HG02763 (cell line): ENCODE results near the gene MICAL3.

Experiments used
- ATAC-seq: cut with Tn5 transposase; IDR thresholded peaks from one replicate; pipeline ENCODE4 v1.9.1; 2021; ENCODE audit warnings: mild to moderate bottlenecking, moderate library complexity; ENCODE audit not compliant: unreplicated experiment

Gene MICAL3

DNA sequence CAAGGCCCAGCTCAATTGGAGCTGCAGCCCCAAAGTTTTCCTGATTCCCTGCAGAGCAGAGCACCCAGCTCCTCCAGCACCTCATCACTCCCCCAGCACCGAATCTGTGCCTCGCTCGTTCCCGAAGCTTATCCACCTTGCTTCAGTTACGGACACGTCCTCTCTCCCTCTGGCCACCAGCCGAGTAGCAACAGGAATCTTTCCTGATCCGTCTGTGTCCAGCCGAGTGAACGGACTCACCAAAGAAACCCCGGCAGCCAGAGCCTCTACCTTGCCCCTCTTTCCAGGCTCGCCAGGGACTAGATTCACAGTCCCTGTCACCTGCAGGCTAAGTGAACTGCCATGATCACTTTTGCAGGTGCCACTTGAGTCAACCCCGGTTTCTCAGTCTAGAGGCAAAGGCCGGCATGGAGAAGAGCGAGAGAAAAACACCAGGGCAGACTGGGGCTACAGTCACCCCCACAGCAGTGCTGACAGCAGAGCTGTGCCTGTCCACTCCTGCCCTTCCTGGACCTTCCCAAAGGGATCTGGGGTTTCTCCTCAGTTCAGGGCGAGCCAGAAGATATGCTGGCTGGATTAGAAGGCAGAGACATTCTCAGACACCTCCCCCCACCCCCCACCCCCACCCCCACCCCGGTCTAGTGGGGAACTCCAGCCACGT lies 282.4 kb downstream of the MICAL3 start:
- ATAC-seq, result no peak

- ATAC-seq, result no peak
Observed at GRCh38 chr22:17739196-17739975, 285.0 kb downstream of the MICAL3 start.

GRCh38 chr22:17738386-17739128 lies 285.8 kb downstream of the MICAL3 start:
- no peak for ATAC-seq
